SK-N-SH treated with all-trans-retinoic acid at 6 μM for 48 hours (cell line): ENCODE results near the gene GRHL3.
A peak's percentile ranks its signal among the peaks of the same experiment; 100 is the strongest.

ENCODE experiments used
- ATAC-seq: fragments of 200-7000 bp; cut with Tn5 transposase; 3 replicates; pipeline ENCODE4 v1.9.1; 2020; ENCODE audit warnings: mild to moderate bottlenecking, moderate library complexity
- ARNTL ChIP-seq: fragments of 450-650 bp; formaldehyde crosslinking; IDR thresholded peaks from 2 replicates; pipeline ENCODE4 v1.5.0; 2020; ENCODE audit warnings: low read depth, mild to moderate bottlenecking, moderate library complexity, borderline replicate concordance
- BACH2 ChIP-seq: fragments of 250-450 bp; sonication (Bioruptor Pico); IDR thresholded peaks from 2 replicates; pipeline ENCODE4 v1.9.0; 2021; ENCODE audit warnings: mild to moderate bottlenecking, borderline replicate concordance
- CREB5 ChIP-seq: fragments of 250-450 bp; sonication (Bioruptor Pico); IDR thresholded peaks from 2 replicates; pipeline ENCODE4 v1.5.1; 2020; ENCODE audit warnings: low read depth, mild to moderate bottlenecking, moderate library complexity
- CSDC2 ChIP-seq: fragments of 250-450 bp; sonication (Bioruptor Pico); IDR thresholded peaks from 2 replicates; pipeline ENCODE4 v1.5.0; 2020; ENCODE audit warnings: mild to moderate bottlenecking, moderate library complexity
- CSRNP3 ChIP-seq: fragments of 250-450 bp; sonication (Bioruptor Pico); IDR thresholded peaks from 2 replicates; pipeline ENCODE4 v1.5.1; 2021; ENCODE audit warnings: mild to moderate bottlenecking, moderate library complexity
- ESRRG ChIP-seq: fragments of 250-450 bp; sonication (Bioruptor Pico); IDR thresholded peaks from 2 replicates; pipeline ENCODE4 v1.6.1; 2021; ENCODE audit warnings: mild to moderate bottlenecking
- GLIS3 ChIP-seq: fragments of 250-450 bp; sonication (Bioruptor Pico); IDR thresholded peaks from 2 replicates; pipeline ENCODE4 v1.5.0; 2020; ENCODE audit warnings: mild to moderate bottlenecking, moderate library complexity
- OSR1 ChIP-seq: fragments of 250-450 bp; sonication (Bioruptor Pico); IDR thresholded peaks from 2 replicates; pipeline ENCODE4 v1.8.0; 2022; ENCODE audit warnings: moderate library complexity, mild to moderate bottlenecking, inconsistent platforms
- POU6F1 ChIP-seq: fragments of 250-450 bp; sonication (Bioruptor Pico); IDR thresholded peaks from 2 replicates; pipeline ENCODE4 v1.8.0; 2021; ENCODE audit warnings: low read depth, mild to moderate bottlenecking, moderate library complexity, borderline replicate concordance
- PPARA ChIP-seq: fragments of 250-450 bp; sonication (Bioruptor Pico); IDR thresholded peaks from 2 replicates; pipeline ENCODE4 v1.5.0; 2020; ENCODE audit warnings: mild to moderate bottlenecking, borderline replicate concordance
- SNAI2 ChIP-seq: fragments of 250-450 bp; sonication (Bioruptor Pico); IDR thresholded peaks from 2 replicates; pipeline ENCODE4 v1.5.0; 2020; ENCODE audit warnings: mild to moderate bottlenecking, moderate library complexity
- TCF4 ChIP-seq: fragments of 250-450 bp; sonication (Bioruptor Pico); IDR thresholded peaks from 2 replicates; pipeline ENCODE4 v1.8.0; 2021; ENCODE audit warnings: mild to moderate bottlenecking, moderate library complexity, borderline replicate concordance
- TOX ChIP-seq: fragments of 250-450 bp; sonication (Bioruptor Pico); IDR thresholded peaks from 2 replicates; pipeline ENCODE4 v1.8.0; 2021; ENCODE audit warnings: mild to moderate bottlenecking, moderate library complexity, borderline replicate concordance
- ZC3H10 ChIP-seq: fragments of 250-450 bp; sonication (Bioruptor Pico); IDR thresholded peaks from 2 replicates; pipeline ENCODE4 v1.5.1; 2021; ENCODE audit warnings: mild to moderate bottlenecking, moderate library complexity
- ZFP3 ChIP-seq: fragments of 250-450 bp; sonication (Bioruptor Pico); IDR thresholded peaks from 2 replicates; pipeline ENCODE4 v1.5.0; 2020; ENCODE audit warnings: mild to moderate bottlenecking, moderate library complexity
- ZNF565 ChIP-seq: fragments of 450-650 bp; formaldehyde crosslinking; conservative IDR thresholded peaks from 2 replicates; pipeline ENCODE4 v1.5.0; 2020; ENCODE audit warnings: low read depth, mild to moderate bottlenecking, moderate library complexity
- ZNF8 ChIP-seq: fragments of 450-650 bp; formaldehyde crosslinking; IDR thresholded peaks from 2 replicates; pipeline ENCODE4 v1.5.0; 2020; ENCODE audit warnings: mild to moderate bottlenecking, moderate library complexity

Gene GRHL3

GRCh38 chr1:24294228-24294672 is 24.9 kb upstream of the GRHL3 start:
- ATAC-seq = peak; percentile 39
- TF ChIP-seq TOX (CRISPR knock-in tag) = no peak
- peak; percentile 23; the same call in 1 of the 2 replicates for TF ChIP-seq ZNF8 (CRISPR knock-in tag)
- TF ChIP-seq, all 23 proteins: peak for 1

- no peak for TF ChIP-seq ARNTL (CRISPR knock-in tag)
- TF ChIP-seq GLIS3 = no peak
- TF ChIP-seq, all 23 proteins: peak for 0
- no peak for ATAC-seq
Observed at GRCh38 chr1:24294716-24295371, 24.3 kb upstream of the GRHL3 start.

- no peak for ATAC-seq
- TF ChIP-seq TOX (CRISPR knock-in tag) (no peak), OSR1 (CRISPR knock-in tag) (no peak), PPARA (CRISPR knock-in tag) (no peak), ZC3H10 (no peak)
Observed at GRCh38 chr1:24295535-24295934, 23.6 kb upstream of the GRHL3 start.

GRCh38 chr1:24297187-24297851 is 21.8 kb upstream of the GRHL3 start:
- TF ChIP-seq ESRRG (CRISPR knock-in tag) = no peak
- no peak for TF ChIP-seq CSRNP3
- no peak for TF ChIP-seq ZFP3 (CRISPR knock-in tag)
- TF ChIP-seq TCF4 (CRISPR knock-in tag) = no peak
- TF ChIP-seq BACH2 (CRISPR knock-in tag) = no peak
- no peak for TF ChIP-seq ZC3H10
- no peak for TF ChIP-seq OSR1 (CRISPR knock-in tag)
- no peak for TF ChIP-seq ZNF565 (CRISPR knock-in tag)
- TF ChIP-seq ARNTL (CRISPR knock-in tag) = no peak
- TF ChIP-seq SNAI2 (CRISPR knock-in tag) = no peak
- TF ChIP-seq CREB5 (CRISPR knock-in tag) = no peak
- no peak for TF ChIP-seq POU6F1 (CRISPR knock-in tag)
- TF ChIP-seq, all 23 proteins: peak for 0
- no peak for ATAC-seq

GRCh38 chr1:24297852-24298232 is 21.3 kb upstream of the GRHL3 start:
- ATAC-seq = no peak
- no peak for TF ChIP-seq CREB5 (CRISPR knock-in tag)
- TF ChIP-seq ZNF8 (CRISPR knock-in tag) = no peak
- no peak for TF ChIP-seq CSRNP3
- TF ChIP-seq ARNTL (CRISPR knock-in tag) = no peak
- TF ChIP-seq TCF4 (CRISPR knock-in tag) = no peak
- TF ChIP-seq ESRRG (CRISPR knock-in tag) = no peak
- TF ChIP-seq ZFP3 (CRISPR knock-in tag) = no peak
- TF ChIP-seq GLIS3 = no peak
- TF ChIP-seq CSDC2 (CRISPR knock-in tag) = no peak
